Prostate gland (tissue), 2 donors: ENCODE data around the gene RNASEH2C. TPM values are rescaled to one million over a fixed set of nuclear protein-coding genes. Genes with fewer than 3 reads are reported as not detected.

Experiments used
- DNase-seq: peaks from one replicate; pipeline ENCODE4 v3.0.0-alpha.2; 2019; ENCODE audit warnings: low spot score
- H3K27ac ChIP-seq, 2 donors: fragments of 200-600 bp; sonication (generic); 2 replicates each; pipeline ENCODE4 v1.5.1; 2017 to 2019
- H3K27me3 ChIP-seq: fragments of 200-600 bp; sonication (generic); replicated peaks from 2 replicates; pipeline ENCODE4 v1.5.1; 2019; ENCODE audit not compliant: insufficient read depth
- H3K36me3 ChIP-seq, 2 donors: fragments of 200-600 bp; sonication (generic); 1 replicate in 1 of 2; 2 replicates in 1 of 2; pipeline versions ENCODE4 v1.5.1 to v1.8.1; 2017 to 2019
- H3K4me1 ChIP-seq: fragments of 200-600 bp; sonication (generic); replicated peaks from 2 replicates; pipeline ENCODE4 v1.5.1; 2019
- H3K4me3 ChIP-seq, 2 donors: fragments of 200-600 bp; sonication (generic); 2 replicates each; pipeline ENCODE4 v1.5.1; 2017 to 2019
- H3K9me3 ChIP-seq: fragments of 200-600 bp; sonication (generic); 2 replicates; pipeline ENCODE4 v1.5.1; 2017
- CTCF ChIP-seq, 4 experiments: fragments of 200-600 bp in 2 of 4; fragments of 450-650 bp in 2 of 4; sonication (generic) in 2 of 4; IDR thresholded peaks; 1 replicate in 3 of 4; 2 replicates in 1 of 4; pipeline ENCODE4 v1.5.1; 2016 to 2019; ENCODE audit warnings: antibody characterized with exemption in 4 of 4, mild to moderate bottlenecking in 2 of 4, moderate library complexity in 2 of 4
- POLR2A ChIP-seq: fragments of 450-650 bp; IDR thresholded peaks from one replicate; pipeline ENCODE4 v1.6.1; 2016; ENCODE audit warnings: antibody characterized with exemption, mild to moderate bottlenecking
- POLR2AphosphoS5 ChIP-seq: sonication (generic); formaldehyde crosslinking; IDR thresholded peaks from one replicate; pipeline ENCODE4 v1.6.1; 2017; ENCODE audit warnings: antibody characterized with exemption
- WGBS: methylation state at CpG from one replicate; pipeline ENCODE4 v1.1.5; 2018; 5-methylcytosine and 5-hydroxymethylcytosine counted together
- intact Hi-C: fragments of 100-400 bp; cut with DNase I; formaldehyde crosslinking; loops from one replicate; pipeline ENCODE4 v1.14.2; 2022
- total RNA-seq, 2 donors: library from RNA; depleted of rRNA; stranded (reverse); fragments of >200 nt; gene quantifications; one replicate each; pipeline ENCODE4 v1.1.0, GENCODE V29; 2016

RNASEH2C gene
- total RNA-seq, 2 donors from 2014 or later, result 78.0 to 166 TPM

GRCh38 chr11:65718531-65718930, 2.1 kb downstream of the RNASEH2C start:
- peak overlapping the region in 1 of 2 donors; percentile 82 for H3K4me3 ChIP-seq
- no peaks in the 10 kb centered on the region for H3K9me3 ChIP-seq
- no peak for TF ChIP-seq POLR2A
- no peak for TF ChIP-seq POLR2AphosphoS5
- TF ChIP-seq CTCF (IDR thresholded peaks at IDR 0.05), result no peak
- intact Hi-C loops, result no loop called here
- 89% methylated on average over 4 of the region's 4 CpGs for WGBS
- no peak for DNase-seq
- peaks cover 17% of the 10 kb centered on the region for H3K4me1 ChIP-seq
- H3K27ac ChIP-seq, result no peak overlapping the region
- no peaks in the 10 kb centered on the region for H3K27me3 ChIP-seq
- H3K36me3 ChIP-seq, result peaks cover 21 to 27% of the 10 kb centered on the region in 2 donors

GRCh38 chr11:65717906-65718305, 2.7 kb downstream of the RNASEH2C start:
- intact Hi-C loops, result no loop called here
- no peak for DNase-seq
- Histone ChIP-seq H3K36me3 (peaks cover 21 to 32% of the 10 kb centered on the region in 2 donors), H3K27me3 (no peaks in the 10 kb centered on the region), H3K4me1 (peaks cover 18% of the 10 kb centered on the region), H3K27ac (no peak overlapping the region), H3K4me3 (no peak overlapping the region), H3K9me3 (no peaks in the 10 kb centered on the region)
- no peak for TF ChIP-seq POLR2A
- TF ChIP-seq CTCF (IDR thresholded peaks at IDR 0.05), result no peak
- TF ChIP-seq POLR2AphosphoS5, result no peak
- WGBS, result 65% methylated on average over 6 of the region's 6 CpGs

GRCh38 chr11:65716774-65717405, 3.7 kb downstream of the RNASEH2C start:
- Histone ChIP-seq H3K27me3 (no peaks in the 10 kb centered on the region), H3K4me3 (no peak overlapping the region), H3K36me3 (peaks cover 21 to 32% of the 10 kb centered on the region in 2 donors), H3K9me3 (no peaks in the 10 kb centered on the region), H3K27ac (no peak overlapping the region), H3K4me1 (peaks cover 20% of the 10 kb centered on the region)
- intact Hi-C loops, result no loop called here
- DNase-seq, result no peak
- 81% methylated on average over 14 of the region's 14 CpGs for WGBS
- TF ChIP-seq POLR2A, result no peak
- no peak for TF ChIP-seq POLR2AphosphoS5
- no peak for TF ChIP-seq CTCF (IDR thresholded peaks at IDR 0.05)

GRCh38 chr11:65716302-65716701, 4.3 kb downstream of the RNASEH2C start:
- intact Hi-C loops, result no loop called here
- DNase-seq, result no peak
- H3K4me3 ChIP-seq, result no peak overlapping the region
- WGBS, result 78% methylated on average over 7 of the region's 7 CpGs
- no peaks in the 10 kb centered on the region for H3K9me3 ChIP-seq
- H3K27me3 ChIP-seq, result no peaks in the 10 kb centered on the region
- no peak overlapping the region for H3K27ac ChIP-seq
- peaks cover 20% of the 10 kb centered on the region for H3K4me1 ChIP-seq
- TF ChIP-seq POLR2A (no peak), POLR2AphosphoS5 (no peak), CTCF (IDR thresholded peaks at IDR 0.05) (no peak)
- peaks cover 21 to 32% of the 10 kb centered on the region in 2 donors for H3K36me3 ChIP-seq

GRCh38 chr11:65714433-65714832, 6.2 kb downstream of the RNASEH2C start:
- peaks cover 21 to 32% of the 10 kb centered on the region in 2 donors for H3K36me3 ChIP-seq

More at GRCh38 chr11:65714433-65714832, 6.2 kb downstream of the RNASEH2C start:
- 97% methylated on average over 16 of the region's 16 CpGs for WGBS
- Histone ChIP-seq H3K27me3 (no peaks in the 10 kb centered on the region), H3K9me3 (no peaks in the 10 kb centered on the region), H3K4me1 (peaks cover 14% of the 10 kb centered on the region), H3K27ac (peak overlapping the region in 1 of 2 donors; percentile 15), H3K4me3 (no peak overlapping the region)
- no peak for DNase-seq
- intact Hi-C loops, result loop anchor here (5.0 kb wide), 1 partner anchor 68 kb away; the partner anchor contains the start of gene AP5B1
- TF ChIP-seq POLR2AphosphoS5 (no peak), CTCF (IDR thresholded peaks at IDR 0.05) (no peak), POLR2A (no peak)
